Uterus (tissue), 4 donors: ENCODE data around the gene BOK. TPM values are rescaled to one million over a fixed set of nuclear protein-coding genes. Genes with fewer than 3 reads are reported as not detected.
"Not testable (repeated sequence)": the region's sequence is repeated elsewhere in the genome, so short reads cannot be mapped to it uniquely, and the experiment has no call there.

ENCODE experiments used
- DNase-seq, 2 donors: peaks; one replicate each; pipeline ENCODE4 v3.0.0-alpha.2; 2019 to 2020
- H3K27ac ChIP-seq, 2 donors: fragments of 200-600 bp; sonication (generic); 1 replicate in 1 of 2; 2 replicates in 1 of 2; pipeline ENCODE4 v1.5.1; 2016 to 2018
- H3K27me3 ChIP-seq, 2 donors: fragments of 200-600 bp; sonication (generic); one replicate each; pipeline ENCODE4 v1.5.1; 2018 to 2019; ENCODE audit warnings: control low read depth in 1 of 2
- H3K36me3 ChIP-seq, 2 donors: fragments of 200-600 bp; sonication (generic); one replicate each; pipeline ENCODE4 v1.5.1; 2019; ENCODE audit warnings: control low read depth in 1 of 2
- H3K4me1 ChIP-seq, 2 donors: fragments of 200-600 bp; sonication (generic); one replicate each; pipeline ENCODE4 v1.5.1; 2018 to 2019; ENCODE audit warnings: control low read depth in 1 of 2
- H3K4me3 ChIP-seq, 2 donors: fragments of 200-600 bp; sonication (generic); 1 replicate in 1 of 2; 2 replicates in 1 of 2; pipeline ENCODE4 v1.5.1; 2018 to 2019; ENCODE audit warnings: mild to moderate bottlenecking in 1 of 2
- H3K9me3 ChIP-seq, 2 donors: fragments of 200-600 bp; sonication (generic); one replicate each; pipeline ENCODE4 v1.5.1; 2019; ENCODE audit warnings: control low read depth in 1 of 2
- CTCF ChIP-seq, 4 experiments: fragments of 200-600 bp in 2 of 4; fragments of 450-650 bp in 2 of 4; sonication (generic) in 2 of 4; IDR thresholded peaks; one replicate each; pipeline ENCODE4 v1.5.1; 2016 to 2019; ENCODE audit warnings: antibody characterized with exemption in 4 of 4, mild to moderate bottlenecking in 2 of 4, moderate library complexity in 1 of 4
- POLR2A ChIP-seq, 2 donors: fragments of 450-650 bp; IDR thresholded peaks; one replicate each; pipeline ENCODE4 v1.6.1; 2016; ENCODE audit warnings: antibody characterized with exemption in 2 of 2, mild to moderate bottlenecking in 1 of 2, moderate library complexity in 1 of 2
- intact Hi-C: fragments of 100-400 bp; cut with DNase I; formaldehyde crosslinking; loops from one replicate; pipeline ENCODE4 v1.15.1; 2023; ENCODE audit warnings: low total_unique reads
- total RNA-seq, 4 donors: library from RNA; depleted of rRNA in 3 of 4; stranded (reverse); fragments of >200 nt in 3 of 4; gene quantifications; one replicate each; pipeline versions ENCODE4 v1.1.0 to v1.2.4, GENCODE V29; 2014 to 2023
- donor health status: DM: yes; HTN: yes; CAD: no.

Gene BOK
- total RNA-seq, 4 donors from 2014 or later, result 22.9 to 31.2 (median 26.4) TPM

- Histone ChIP-seq H3K36me3 (no peaks in the 10 kb centered on the region), H3K9me3 (no peaks in the 10 kb centered on the region), H3K27ac (no peak overlapping the region), H3K27me3 (no peaks in the 10 kb centered on the region), H3K4me3 (no peak overlapping the region), H3K4me1 (no peaks in the 10 kb centered on the region)
- TF ChIP-seq CTCF (IDR thresholded peaks at IDR 0.05) (no peak), POLR2A (IDR thresholded peaks at IDR 0.05) (no peak)
- intact Hi-C loops, result no loop called here
- no peak for DNase-seq
Observed at GRCh38 chr2:241571821-241572620, 13.5 kb downstream of the BOK start.

- H3K4me1 ChIP-seq, DNase-seq, H3K36me3 ChIP-seq, H3K4me3 ChIP-seq, H3K27me3 ChIP-seq, H3K9me3 ChIP-seq, intact Hi-C loops, H3K27ac ChIP-seq: not testable (repeated sequence)
Observed at GRCh38 chr2:241572915-241573651, 14.5 kb downstream of the BOK start.

- Histone ChIP-seq H3K36me3 (no peaks in the 10 kb centered on the region), H3K4me3 (no peak overlapping the region), H3K27me3 (no peaks in the 10 kb centered on the region), H3K27ac (no peak overlapping the region), H3K4me1 (no peaks in the 10 kb centered on the region), H3K9me3 (no peaks in the 10 kb centered on the region)
- no peak for DNase-seq
- no peak for TF ChIP-seq CTCF (IDR thresholded peaks at IDR 0.05)
- TF ChIP-seq POLR2A (IDR thresholded peaks at IDR 0.05), result no peak
- intact Hi-C loops, result no loop called here
Observed at GRCh38 chr2:241573741-241574140, 15.2 kb downstream of the BOK start.

- intact Hi-C loops, result no loop called here
- no peaks in the 10 kb centered on the region for H3K36me3 ChIP-seq
- DNase-seq, result no peak
Observed at GRCh38 chr2:241574911-241575623, 16.5 kb downstream of the BOK start.

More at GRCh38 chr2:241574911-241575623, 16.5 kb downstream of the BOK start:
- Histone ChIP-seq H3K9me3 (no peaks in the 10 kb centered on the region), H3K27me3 (no peaks in the 10 kb centered on the region), H3K27ac (no peak overlapping the region), H3K4me3 (no peak overlapping the region), H3K4me1 (no peaks in the 10 kb centered on the region)
- TF ChIP-seq CTCF (IDR thresholded peaks at IDR 0.05) (no peak), POLR2A (IDR thresholded peaks at IDR 0.05) (no peak)
